Keratinocyte (primary cell): ENCODE results near the gene VSNL1. TPM values are rescaled to one million over a fixed set of nuclear protein-coding genes. Genes with fewer than 3 reads are reported as not detected.

Experiments
- DNase-seq: peaks from one replicate; pipeline ENCODE4 v3.0.0-alpha.2; 2011; ENCODE audit warnings: low read depth, missing footprints, low spot score
- FAIRE-seq: peaks from 2 replicates; lab custom pipeline; 2011; peaks lifted over from hg19 to GRCh38; lab: Jason Lieb, UNC
- H2AFZ ChIP-seq: 2 replicates; pipeline ENCODE4 v1.6.0; 2012; ENCODE audit warnings: low read length, control low read depth, inconsistent platforms; ENCODE audit not compliant: control insufficient read depth
- H3K27ac ChIP-seq: 2 replicates; pipeline ENCODE4 v1.5.1; 2011; ENCODE audit warnings: low read length; ENCODE audit not compliant: control insufficient read depth, insufficient read depth
- H3K27me3 ChIP-seq: 3 replicates; pipeline ENCODE4 v1.6.0; 2011; ENCODE audit warnings: low read length; ENCODE audit not compliant: control insufficient read depth, insufficient read depth; ENCODE audit errors: extremely low read depth
- H3K36me3 ChIP-seq, 2 experiments: 2 replicates in 1 of 2; 3 replicates in 1 of 2; pipeline ENCODE4 v1.5.1; 2011; ENCODE audit warnings: low read length in 2 of 2, mild to moderate bottlenecking in 1 of 2; ENCODE audit not compliant: control insufficient read depth in 2 of 2, insufficient read depth in 2 of 2; ENCODE audit errors: extremely low read depth in 1 of 2
- H3K4me1 ChIP-seq: 3 replicates; pipeline ENCODE4 v1.5.1; 2011; ENCODE audit warnings: low read length; ENCODE audit not compliant: control insufficient read depth, insufficient read depth; ENCODE audit errors: extremely low read depth
- H3K4me2 ChIP-seq: 3 replicates; pipeline ENCODE4 v1.6.0; 2011; ENCODE audit warnings: low read depth, low read length; ENCODE audit not compliant: control insufficient read depth, insufficient read depth; ENCODE audit errors: extremely low read depth
- H3K4me3 ChIP-seq, 3 experiments: fragments of 200-600 bp in 1 of 3; sonication (generic) in 1 of 3; 2 replicates in 2 of 3; 3 replicates in 1 of 3; pipeline ENCODE4 v1.5.1; 2011 to 2016; ENCODE audit warnings: low read length in 3 of 3, mild to moderate bottlenecking in 3 of 3, control low read depth in 2 of 3, inconsistent platforms in 1 of 3, low read depth in 1 of 3, mixed read lengths in 1 of 3, mixed run types in 1 of 3, moderate library complexity in 1 of 3; ENCODE audit not compliant: control insufficient read depth in 2 of 3, insufficient read depth in 2 of 3; ENCODE audit errors: extremely low read depth in 1 of 3
- H3K79me2 ChIP-seq: 2 replicates; pipeline ENCODE4 v1.6.0; 2012; ENCODE audit warnings: low read length; ENCODE audit not compliant: control insufficient read depth, insufficient read depth
- H3K9ac ChIP-seq: 3 replicates; pipeline ENCODE4 v1.6.0; 2011; ENCODE audit warnings: low read length; ENCODE audit not compliant: control insufficient read depth, insufficient read depth; ENCODE audit errors: extremely low read depth
- H3K9me1 ChIP-seq: 3 replicates; pipeline ENCODE4 v1.6.0; 2011; ENCODE audit warnings: low read length; ENCODE audit not compliant: control insufficient read depth, insufficient read depth; ENCODE audit errors: extremely low read depth
- H3K9me3 ChIP-seq: 2 replicates; pipeline ENCODE4 v1.5.1; 2012; ENCODE audit warnings: low read depth, low read length; ENCODE audit not compliant: control insufficient read depth
- H4K20me1 ChIP-seq: 3 replicates; pipeline ENCODE4 v1.6.0; 2011; ENCODE audit warnings: low read length; ENCODE audit not compliant: control insufficient read depth, insufficient read depth; ENCODE audit errors: extremely low read depth
- EZH2 ChIP-seq: IDR thresholded peaks from one replicate; pipeline ENCODE4 v1.6.1; 2012; ENCODE audit warnings: inconsistent platforms, mild to moderate bottlenecking, low read length, moderate library complexity
- dilution Hi-C: fragments of 300-500 bp; cut with MboI; formaldehyde crosslinking; loops from one replicate; pipeline ENCODE4 v1.7.0; 2020; ENCODE audit warnings: low sequenced_read_pairs; ENCODE audit not compliant: extremely low pct_ligation_motif_present
- polyA plus RNA-seq, 5 experiments: library from polyadenylated mRNA; depleted of rRNA in 3 of 5; stranded (reverse) in 3 of 5; stranded (forward) in 1 of 5; unstranded in 1 of 5; fragments of >200 nt; gene quantifications; 1 replicate in 1 of 5; 2 replicates in 3 of 5; 3 replicates in 1 of 5; pipeline versions ENCODE4 v1.2.1 to v1.2.3, GENCODE V29; 2011 to 2012; ENCODE audit warnings: missing spikeins in 2 of 5, low read depth in 1 of 5, low replicate concordance in 1 of 5
- TF ChIP-seq, protein P1 (sequence below), 3 experiments: IDR thresholded peaks in 1 of 3; conservative IDR thresholded peaks in 1 of 3; optimal IDR thresholded peaks in 1 of 3; 2 replicates in 2 of 3; 3 replicates in 1 of 3; pipeline versions ENCODE3 to v1.5.1; 2011; ENCODE audit warnings: low read length in 3 of 3, mild to moderate bottlenecking in 3 of 3, moderate library complexity in 2 of 3, control low read depth in 1 of 3, inconsistent platforms in 1 of 3; ENCODE audit not compliant: insufficient read depth in 2 of 3; ENCODE audit errors: extremely low read depth in 1 of 3

VSNL1 gene
- polyA plus RNA-seq, 1 donor (not counting 4 experiments of a cell fraction or from before 2014, with no cell fraction given) = 32.1 TPM

DNA sequence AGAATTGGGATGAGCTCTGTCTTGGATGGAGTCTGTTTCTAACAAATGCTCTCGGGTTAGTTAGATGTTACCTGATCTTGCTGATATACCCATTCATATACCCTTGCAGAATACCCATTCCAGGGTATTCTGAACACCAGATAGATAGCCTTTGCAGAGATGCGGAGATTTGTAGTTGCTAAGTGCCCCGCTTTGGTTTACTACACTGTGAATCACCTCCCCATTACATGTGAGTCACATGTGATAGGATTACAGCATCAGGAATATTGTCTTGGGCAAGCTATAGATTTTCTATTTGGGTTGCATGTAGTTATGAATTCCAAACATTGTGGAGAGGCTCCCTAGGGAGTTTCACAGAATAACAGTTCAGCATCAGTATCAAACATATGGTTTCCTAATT is 3.8 kb downstream of the VSNL1 start:
- H3K79me2 ChIP-seq = peaks cover 13% of the 10 kb centered on the region
- H3K4me3 ChIP-seq = no peak overlapping the region
- H3K27ac ChIP-seq = peak overlapping the region; percentile 29
- no peak for TF ChIP-seq EZH2
- TF ChIP-seq, protein P1, sequence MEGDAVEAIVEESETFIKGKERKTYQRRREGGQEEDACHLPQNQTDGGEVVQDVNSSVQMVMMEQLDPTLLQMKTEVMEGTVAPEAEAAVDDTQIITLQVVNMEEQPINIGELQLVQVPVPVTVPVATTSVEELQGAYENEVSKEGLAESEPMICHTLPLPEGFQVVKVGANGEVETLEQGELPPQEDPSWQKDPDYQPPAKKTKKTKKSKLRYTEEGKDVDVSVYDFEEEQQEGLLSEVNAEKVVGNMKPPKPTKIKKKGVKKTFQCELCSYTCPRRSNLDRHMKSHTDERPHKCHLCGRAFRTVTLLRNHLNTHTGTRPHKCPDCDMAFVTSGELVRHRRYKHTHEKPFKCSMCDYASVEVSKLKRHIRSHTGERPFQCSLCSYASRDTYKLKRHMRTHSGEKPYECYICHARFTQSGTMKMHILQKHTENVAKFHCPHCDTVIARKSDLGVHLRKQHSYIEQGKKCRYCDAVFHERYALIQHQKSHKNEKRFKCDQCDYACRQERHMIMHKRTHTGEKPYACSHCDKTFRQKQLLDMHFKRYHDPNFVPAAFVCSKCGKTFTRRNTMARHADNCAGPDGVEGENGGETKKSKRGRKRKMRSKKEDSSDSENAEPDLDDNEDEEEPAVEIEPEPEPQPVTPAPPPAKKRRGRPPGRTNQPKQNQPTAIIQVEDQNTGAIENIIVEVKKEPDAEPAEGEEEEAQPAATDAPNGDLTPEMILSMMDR (optimal IDR thresholded peaks at IDR 0.05 in 1 of 3, IDR thresholded peaks at IDR 0.05 in 1 of 3, conservative IDR thresholded peaks at IDR 0.05 in 1 of 3; ENCODE audit: extremely low read depth in 1 of 3, insufficient read depth in 2 of 3, low read length in 3 of 3) = no peak
- H3K4me2 ChIP-seq = peak overlapping the region; percentile 45
- H3K36me3 ChIP-seq = no peaks in the 10 kb centered on the region
- no peaks in the 10 kb centered on the region for H4K20me1 ChIP-seq
- no peak overlapping the region for H3K9ac ChIP-seq
- FAIRE-seq (peak; percentile 96), DNase-seq (no peak)
- dilution Hi-C loops = no loop called here
- no peak overlapping the region for H2AFZ ChIP-seq
- no peaks in the 10 kb centered on the region for H3K27me3 ChIP-seq
- no peaks in the 10 kb centered on the region for H3K9me3 ChIP-seq
- H3K4me1 ChIP-seq = peaks cover 38% of the 10 kb centered on the region
- H3K9me1 ChIP-seq = peaks cover 2% of the 10 kb centered on the region

DNA sequence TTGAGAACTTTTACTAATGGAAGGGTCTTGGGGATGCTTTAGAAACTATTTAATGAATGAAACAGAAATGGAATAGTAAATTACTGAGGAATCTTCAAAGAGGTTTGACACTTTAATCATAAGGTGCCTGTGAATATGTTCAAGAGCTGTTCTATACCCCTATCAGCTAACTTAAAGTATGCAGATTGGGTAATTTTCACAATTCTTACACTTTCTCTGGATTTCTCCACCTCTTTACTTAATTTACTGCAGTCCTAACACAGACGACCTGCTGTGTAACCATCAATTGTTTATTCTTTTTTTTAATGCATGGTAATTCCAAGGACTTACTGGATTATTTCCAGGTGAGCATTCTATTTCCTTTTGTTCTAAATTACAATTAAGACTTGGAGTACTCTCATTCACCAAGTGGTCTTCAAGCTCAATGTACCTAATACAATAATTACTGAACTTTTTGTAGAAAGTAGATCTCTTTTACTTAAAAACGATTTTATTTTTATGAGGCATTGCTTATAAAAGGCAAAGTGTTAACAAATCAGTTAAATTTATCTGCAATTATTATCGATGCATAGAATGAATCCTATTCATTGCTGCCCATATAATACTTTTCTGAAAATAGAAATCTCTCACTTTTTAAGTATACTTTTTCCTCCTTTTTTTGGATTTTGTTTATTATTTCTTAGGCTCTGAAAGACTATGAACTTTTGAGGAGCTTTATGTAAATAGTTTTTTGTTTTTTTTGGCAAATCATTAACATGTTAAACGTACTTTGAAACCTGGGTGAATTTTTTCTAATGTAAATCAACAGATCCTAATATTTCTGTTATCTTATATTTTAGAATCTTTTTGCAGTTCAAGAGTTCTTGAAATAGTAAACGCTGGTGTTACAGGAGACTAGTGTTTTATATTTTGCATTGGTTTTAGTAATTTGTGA is 5.5 kb downstream of the VSNL1 start:
- Histone ChIP-seq H3K79me2 (peaks cover 13% of the 10 kb centered on the region), H3K27ac (no peak overlapping the region), H3K36me3 (no peaks in the 10 kb centered on the region), H3K27me3 (no peaks in the 10 kb centered on the region), H3K9me3 (no peaks in the 10 kb centered on the region), H3K4me1 (peaks cover 38% of the 10 kb centered on the region), H2AFZ (no peak overlapping the region), H3K4me3 (no peak overlapping the region), H3K9ac (no peak overlapping the region), H4K20me1 (no peaks in the 10 kb centered on the region), H3K4me2 (no peak overlapping the region), H3K9me1 (peaks cover 2% of the 10 kb centered on the region)
- TF ChIP-seq, protein P1 (optimal IDR thresholded peaks at IDR 0.05 in 1 of 3, IDR thresholded peaks at IDR 0.05 in 1 of 3, conservative IDR thresholded peaks at IDR 0.05 in 1 of 3; ENCODE audit: extremely low read depth in 1 of 3, insufficient read depth in 2 of 3, low read length in 3 of 3) = no peak
- TF ChIP-seq EZH2 = no peak
- DNase-seq (no peak), FAIRE-seq (no peak)
- dilution Hi-C loops = no loop called here
